ENCODE measurements around the gene FRY.
A peak's percentile ranks its signal among the peaks of the same experiment; 100 is the strongest.

Gene FRY

DNA sequence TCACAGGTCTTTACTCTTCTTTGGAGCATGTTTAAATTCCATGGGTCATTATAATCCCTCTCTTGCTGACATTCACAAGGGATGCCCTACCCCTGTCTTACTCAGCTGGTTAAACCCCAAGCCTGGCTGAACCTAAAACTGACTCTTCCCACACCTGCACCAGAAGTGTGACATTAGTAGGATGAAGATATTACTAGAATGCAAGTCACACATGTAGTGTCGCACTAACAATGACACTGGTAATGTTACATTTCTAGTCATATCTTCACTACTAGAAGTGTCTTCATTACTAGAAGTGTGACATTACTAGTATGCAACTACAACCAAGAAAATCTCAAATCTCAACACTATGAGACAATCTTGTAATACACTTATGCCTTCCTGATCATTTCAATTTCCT is 269.3 kb downstream of the FRY start:
- H3K4me3 ChIP-seq (ENCODE audit: low read length) = no peak overlapping the region
- DNase-seq (ENCODE audit: low read depth) = no peak
- TF ChIP-seq, protein P1, sequence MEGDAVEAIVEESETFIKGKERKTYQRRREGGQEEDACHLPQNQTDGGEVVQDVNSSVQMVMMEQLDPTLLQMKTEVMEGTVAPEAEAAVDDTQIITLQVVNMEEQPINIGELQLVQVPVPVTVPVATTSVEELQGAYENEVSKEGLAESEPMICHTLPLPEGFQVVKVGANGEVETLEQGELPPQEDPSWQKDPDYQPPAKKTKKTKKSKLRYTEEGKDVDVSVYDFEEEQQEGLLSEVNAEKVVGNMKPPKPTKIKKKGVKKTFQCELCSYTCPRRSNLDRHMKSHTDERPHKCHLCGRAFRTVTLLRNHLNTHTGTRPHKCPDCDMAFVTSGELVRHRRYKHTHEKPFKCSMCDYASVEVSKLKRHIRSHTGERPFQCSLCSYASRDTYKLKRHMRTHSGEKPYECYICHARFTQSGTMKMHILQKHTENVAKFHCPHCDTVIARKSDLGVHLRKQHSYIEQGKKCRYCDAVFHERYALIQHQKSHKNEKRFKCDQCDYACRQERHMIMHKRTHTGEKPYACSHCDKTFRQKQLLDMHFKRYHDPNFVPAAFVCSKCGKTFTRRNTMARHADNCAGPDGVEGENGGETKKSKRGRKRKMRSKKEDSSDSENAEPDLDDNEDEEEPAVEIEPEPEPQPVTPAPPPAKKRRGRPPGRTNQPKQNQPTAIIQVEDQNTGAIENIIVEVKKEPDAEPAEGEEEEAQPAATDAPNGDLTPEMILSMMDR (conservative IDR thresholded peaks at IDR 0.05; ENCODE audit: low read length) = no peak

DNA sequence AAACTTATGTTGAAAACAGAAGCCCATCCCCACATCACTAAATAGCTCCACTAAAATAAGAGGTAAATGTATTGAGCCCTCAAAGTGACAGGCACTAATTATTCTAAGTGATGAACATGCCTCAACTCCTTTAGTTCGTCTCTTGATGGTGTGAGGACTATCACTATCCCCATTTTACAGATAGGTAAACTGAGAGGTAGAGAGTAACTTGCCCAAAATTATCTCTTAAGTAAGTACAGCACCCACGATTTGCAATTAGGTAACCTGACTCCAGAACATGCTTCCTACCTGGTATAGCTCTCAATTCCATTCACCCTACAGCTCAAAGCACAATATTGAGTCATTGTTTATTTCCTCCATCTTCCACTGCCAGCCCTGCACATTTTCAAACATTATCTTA is 270.9 kb downstream of the FRY start:
- H3K4me3 ChIP-seq (ENCODE audit: low read length) = no peak overlapping the region
- no peak for DNase-seq (ENCODE audit: low read depth)
- TF ChIP-seq, protein P1 (conservative IDR thresholded peaks at IDR 0.05; ENCODE audit: low read length) = no peak

DNA sequence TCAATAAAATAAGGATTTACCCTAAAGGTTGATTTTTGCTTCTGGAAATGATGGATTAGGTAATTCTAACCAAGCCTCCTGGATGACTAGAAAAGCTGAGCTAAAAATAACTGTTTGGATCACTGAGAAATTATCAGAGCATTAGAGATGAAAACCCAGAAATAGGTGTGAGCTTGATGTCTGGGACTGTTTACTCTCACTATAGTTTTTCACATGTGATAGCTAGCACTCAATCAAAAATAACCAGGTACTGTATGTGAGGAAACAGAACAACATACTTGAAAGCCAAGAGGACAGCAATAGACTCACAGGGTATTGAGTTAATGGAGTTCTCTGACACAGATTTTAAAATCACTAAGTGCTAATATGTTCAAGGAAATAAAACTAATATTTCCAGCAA is 274.1 kb downstream of the FRY start:
- no peak for DNase-seq (ENCODE audit: low read depth)
- H3K4me3 ChIP-seq (ENCODE audit: low read length) = no peak overlapping the region
- TF ChIP-seq, protein P1 (conservative IDR thresholded peaks at IDR 0.05; ENCODE audit: low read length) = no peak

DNA sequence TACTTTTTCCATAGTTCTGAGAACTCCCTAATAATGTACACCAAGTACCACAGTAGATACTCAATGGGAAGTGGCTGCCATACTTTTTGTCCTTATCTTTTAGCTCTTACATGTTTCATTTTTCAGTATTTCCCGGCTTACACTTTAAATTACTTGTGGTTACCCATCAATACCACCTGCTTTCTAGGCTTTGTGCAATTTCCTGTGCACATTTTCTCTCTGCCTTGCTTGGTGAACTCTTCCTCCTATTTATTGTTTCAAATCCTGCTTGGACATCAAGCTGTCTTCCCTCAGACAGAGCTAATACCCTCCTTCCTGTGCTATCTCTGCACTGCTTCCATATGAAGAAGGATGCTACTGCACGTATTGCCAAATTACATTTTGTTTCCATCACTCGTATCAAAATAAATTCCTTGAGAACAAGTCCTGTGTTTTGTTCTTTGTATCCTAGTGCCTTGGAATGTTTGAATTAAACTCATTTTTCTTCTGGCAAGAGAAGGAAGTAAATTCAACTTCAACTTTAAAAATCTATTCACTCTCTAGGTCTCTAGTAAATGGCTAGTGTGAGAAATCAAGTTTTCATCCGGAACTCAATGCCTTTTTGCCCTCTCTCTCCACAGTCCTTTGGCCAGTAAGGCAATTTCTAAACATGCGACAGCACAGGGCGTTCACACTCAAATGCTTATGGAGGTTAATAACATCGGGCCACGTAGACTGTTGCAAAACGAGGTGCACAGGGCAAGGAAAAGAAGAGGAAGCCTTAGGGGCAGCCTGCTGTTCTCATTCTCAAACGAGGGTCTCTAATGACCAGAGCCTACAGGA is 277.9 kb downstream of the FRY start:
- peak; percentile 31 for DNase-seq (ENCODE audit: low read depth)
- H3K4me3 ChIP-seq (ENCODE audit: low read length) = no peak overlapping the region; the same call in 1 of the 2 replicates
- TF ChIP-seq, protein P1 (conservative IDR thresholded peaks at IDR 0.05; ENCODE audit: low read length) = no peak

DNA sequence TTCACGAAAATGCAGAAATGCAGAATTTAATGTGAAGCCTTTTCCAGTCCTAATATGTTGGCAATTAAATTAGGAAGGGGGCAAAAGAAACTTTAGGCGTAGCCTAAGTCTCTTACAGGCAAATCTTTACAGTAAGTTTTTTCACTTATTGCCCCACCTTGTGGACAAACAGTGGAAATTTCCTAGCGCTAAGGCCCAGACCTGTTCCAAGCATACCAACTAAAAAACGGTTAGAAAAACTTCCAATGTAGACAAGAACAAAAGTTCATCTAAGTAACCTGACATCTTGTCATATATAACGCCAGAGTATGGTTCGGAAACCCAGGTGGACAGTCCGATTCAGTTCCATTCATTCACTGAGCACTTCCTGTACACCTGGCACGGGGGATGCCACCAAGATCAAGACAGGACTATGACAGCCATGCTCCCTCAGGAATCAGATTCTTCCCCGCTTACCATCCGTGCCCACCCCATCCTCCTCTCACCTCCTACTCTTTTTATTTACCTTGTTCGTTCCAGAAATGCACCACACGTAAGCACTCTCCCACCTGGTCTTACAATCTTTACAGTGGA is 278.6 kb downstream of the FRY start:
- TF ChIP-seq, protein P1 (conservative IDR thresholded peaks at IDR 0.05; ENCODE audit: low read length) = peak; percentile 83
- DNase-seq (ENCODE audit: low read depth) = peak; percentile 67
- no peak overlapping the region; the same call in 1 of the 2 replicates for H3K4me3 ChIP-seq (ENCODE audit: low read length)

DNA sequence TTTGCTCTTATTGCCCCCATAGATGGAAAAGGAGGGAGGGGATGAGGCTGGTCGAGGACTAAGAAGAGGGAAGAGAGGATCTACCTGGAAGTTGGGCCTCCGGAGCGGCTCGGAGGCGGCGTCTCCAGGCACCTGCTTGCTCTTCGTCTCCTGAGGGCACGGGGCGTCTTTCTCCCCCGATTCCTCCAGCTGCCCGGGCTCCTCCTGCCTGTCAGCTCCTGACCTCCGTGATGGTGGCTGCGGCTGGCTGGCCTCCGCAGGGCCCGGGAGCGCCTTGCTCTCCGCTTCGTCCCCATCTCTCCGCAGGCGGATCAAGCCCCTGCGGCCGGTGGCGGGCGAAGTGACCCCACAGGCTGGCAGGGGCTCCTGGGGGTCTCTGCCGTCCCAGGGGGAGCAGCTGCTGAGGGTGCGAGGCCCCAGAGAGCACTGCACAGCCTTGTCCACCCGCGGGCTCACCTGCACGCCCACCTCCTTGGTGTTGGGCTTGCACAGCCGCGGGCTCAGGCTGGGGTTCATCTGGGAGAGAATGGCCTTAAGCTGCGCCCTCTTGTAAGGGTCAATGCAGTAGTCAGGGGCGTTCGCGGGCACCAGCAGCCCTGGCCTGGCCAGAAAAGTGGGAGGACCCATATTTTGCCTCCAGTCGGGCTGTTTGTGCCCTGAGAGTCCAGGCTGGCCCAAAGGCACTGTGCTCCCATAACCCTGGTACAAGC is 279.8 kb downstream of the FRY start:
- TF ChIP-seq, protein P1 (conservative IDR thresholded peaks at IDR 0.05; ENCODE audit: low read length) = no peak
- no peak overlapping the region for H3K4me3 ChIP-seq (ENCODE audit: low read length)
- DNase-seq (ENCODE audit: low read depth) = no peak
